Measurements from ENCODE around the gene LPGAT1.

- TF ChIP-seq CTCF (IDR thresholded peaks at IDR 0.05): no peak
- TF ChIP-seq POLR2A (IDR thresholded peaks at IDR 0.05): no peak
Measured at GRCh38 chr1:211814313-211814712, 16.2 kb downstream of the LPGAT1 start.

All from heart left ventricle (tissue), 13 donors.